Liver (tissue), 9 donors: Measurements from ENCODE around the gene COLEC12. TPM values are rescaled to one million over a fixed set of nuclear protein-coding genes. Genes with fewer than 3 reads are reported as not detected.

ENCODE experiments used
- DNase-seq: peaks from one replicate; pipeline ENCODE4 v3.0.0-alpha.2; 2017; ENCODE audit warnings: low spot score
- H3K27ac ChIP-seq, 2 donors: one replicate each; pipeline ENCODE4 v1.7.0; 2013; ENCODE audit warnings: inconsistent platforms in 2 of 2, low read length in 2 of 2, control low read depth in 1 of 2, low read depth in 1 of 2, mild to moderate bottlenecking in 1 of 2
- H3K27me3 ChIP-seq, 4 donors: one replicate each; pipeline versions ENCODE4 v1.6.1 to v1.7.0; 2013; ENCODE audit warnings: low read length in 3 of 4, inconsistent platforms in 1 of 4, mild to moderate bottlenecking in 1 of 4, moderate library complexity in 1 of 4; ENCODE audit not compliant: control insufficient read depth in 4 of 4, insufficient read depth in 4 of 4
- H3K36me3 ChIP-seq, 4 donors: one replicate each; pipeline versions ENCODE4 v1.6.1 to v1.7.0; 2013; ENCODE audit warnings: low read length in 3 of 4, mild to moderate bottlenecking in 3 of 4, low read depth in 1 of 4, moderate library complexity in 1 of 4; ENCODE audit not compliant: control insufficient read depth in 4 of 4, insufficient read depth in 3 of 4
- H3K4me1 ChIP-seq, 4 donors: one replicate each; pipeline versions ENCODE4 v1.6.1 to v1.7.0; 2013; ENCODE audit warnings: low read length in 3 of 4, mild to moderate bottlenecking in 3 of 4, moderate library complexity in 1 of 4; ENCODE audit not compliant: control insufficient read depth in 4 of 4, insufficient read depth in 4 of 4
- H3K4me3 ChIP-seq, 3 donors: one replicate each; pipeline versions ENCODE4 v1.6.1 to v1.7.0; 2013; ENCODE audit warnings: low read length in 3 of 3, control low read depth in 1 of 3, low read depth in 1 of 3, mild to moderate bottlenecking in 1 of 3
- H3K9ac ChIP-seq, 2 donors: one replicate each; pipeline ENCODE4 v1.7.0; 2013; ENCODE audit warnings: low read length in 2 of 2, mild to moderate bottlenecking in 2 of 2, moderate library complexity in 2 of 2, control low read depth in 1 of 2, low read depth in 1 of 2
- H3K9me3 ChIP-seq, 4 donors: one replicate each; pipeline versions ENCODE4 v1.6.1 to v1.7.0; 2013; ENCODE audit warnings: low read length in 3 of 4; ENCODE audit not compliant: control insufficient read depth in 4 of 4
- EGR1 ChIP-seq, 2 donors: IDR thresholded peaks; 2 replicates each; pipeline ENCODE4 v1.6.1; 2016 to 2018; ENCODE audit warnings: antibody characterized with exemption in 2 of 2, low read depth in 2 of 2
- FOXA1 ChIP-seq: IDR thresholded peaks from 2 replicates; pipeline ENCODE4 v1.6.1; 2016; ENCODE audit warnings: antibody characterized with exemption
- FOXA2 ChIP-seq: IDR thresholded peaks from 2 replicates; pipeline ENCODE4 v1.6.1; 2016; ENCODE audit warnings: antibody characterized with exemption
- HNF4A ChIP-seq, 2 donors: conservative IDR thresholded peaks; 2 replicates each; pipeline ENCODE4 v1.6.1; 2016; ENCODE audit warnings: antibody characterized with exemption in 2 of 2, mild to moderate bottlenecking in 2 of 2
- HNF4G ChIP-seq: IDR thresholded peaks from 2 replicates; pipeline ENCODE4 v1.6.1; 2016; ENCODE audit warnings: antibody characterized with exemption
- JUND ChIP-seq, 2 donors: IDR thresholded peaks; 2 replicates each; pipeline ENCODE4 v1.6.1; 2016; ENCODE audit warnings: antibody characterized with exemption in 2 of 2
- NR2F2 ChIP-seq: IDR thresholded peaks from 2 replicates; pipeline ENCODE4 v1.6.1; 2016; ENCODE audit warnings: antibody characterized with exemption
- RXRA ChIP-seq, 2 donors: IDR thresholded peaks; 2 replicates each; pipeline ENCODE4 v1.6.1; 2017 to 2018; ENCODE audit warnings: antibody characterized with exemption in 2 of 2, mild to moderate bottlenecking in 1 of 2
- SP1 ChIP-seq: IDR thresholded peaks from 2 replicates; pipeline ENCODE4 v1.6.1; 2018; ENCODE audit warnings: antibody characterized with exemption, mild to moderate bottlenecking
- YY1 ChIP-seq: IDR thresholded peaks from 2 replicates; pipeline ENCODE4 v1.6.1; 2016; ENCODE audit warnings: antibody characterized with exemption, mild to moderate bottlenecking
- WGBS: extraction: QIAGEN DNeasy Blood & Tissue Kit; methylation state at CpG from one replicate; pipeline ENCODE4 v1.1.7; 2013; 5-methylcytosine and 5-hydroxymethylcytosine counted together
- polyA plus RNA-seq, 2 donors: library from polyadenylated mRNA; stranded (reverse) in 1 of 2; unstranded in 1 of 2; fragments of 200-250 nt in 1 of 2; fragments of >200 nt in 1 of 2; fragmentation: Nextera tagmentation in 1 of 2; extraction: Ambion mirVana in 1 of 2; gene quantifications; one replicate each; pipeline versions ENCODE4 v1.2.1 to v1.2.3, GENCODE V29; 2013 to 2015
- total RNA-seq, 2 donors: library from RNA; depleted of rRNA; stranded (reverse); fragments of >200 nt; gene quantifications; one replicate each; pipeline ENCODE4 v1.2.3, GENCODE V29; 2014
- TF ChIP-seq, protein P1 (sequence below): IDR thresholded peaks from 2 replicates; pipeline ENCODE4 v1.6.1; 2016; ENCODE audit warnings: antibody characterized with exemption
- TF ChIP-seq, protein P2 (sequence below): fragments of 150-350 bp; IDR thresholded peaks from 2 replicates; pipeline ENCODE4 v1.5.1; 2017; ENCODE audit warnings: improper control_type of control experiment, low read depth, low read length; ENCODE audit not compliant: missing input control
- TF ChIP-seq, protein P3 (sequence below): IDR thresholded peaks from 2 replicates; pipeline ENCODE4 v1.6.1; 2016; ENCODE audit warnings: antibody characterized with exemption, mild to moderate bottlenecking
- TF ChIP-seq, protein P4 (sequence below): IDR thresholded peaks from 2 replicates; pipeline ENCODE4 v1.6.1; 2016; ENCODE audit warnings: antibody characterized with exemption
- donor health status: healthy.
- donor health status: healthy.
- donor health status: healthy.
- donor health status: healthy.
- donor health status: healthy.

Gene COLEC12
- total and polyA plus RNA-seq, 4 donors = 0.03 to 1.6 (median 0.28) TPM

DNA sequence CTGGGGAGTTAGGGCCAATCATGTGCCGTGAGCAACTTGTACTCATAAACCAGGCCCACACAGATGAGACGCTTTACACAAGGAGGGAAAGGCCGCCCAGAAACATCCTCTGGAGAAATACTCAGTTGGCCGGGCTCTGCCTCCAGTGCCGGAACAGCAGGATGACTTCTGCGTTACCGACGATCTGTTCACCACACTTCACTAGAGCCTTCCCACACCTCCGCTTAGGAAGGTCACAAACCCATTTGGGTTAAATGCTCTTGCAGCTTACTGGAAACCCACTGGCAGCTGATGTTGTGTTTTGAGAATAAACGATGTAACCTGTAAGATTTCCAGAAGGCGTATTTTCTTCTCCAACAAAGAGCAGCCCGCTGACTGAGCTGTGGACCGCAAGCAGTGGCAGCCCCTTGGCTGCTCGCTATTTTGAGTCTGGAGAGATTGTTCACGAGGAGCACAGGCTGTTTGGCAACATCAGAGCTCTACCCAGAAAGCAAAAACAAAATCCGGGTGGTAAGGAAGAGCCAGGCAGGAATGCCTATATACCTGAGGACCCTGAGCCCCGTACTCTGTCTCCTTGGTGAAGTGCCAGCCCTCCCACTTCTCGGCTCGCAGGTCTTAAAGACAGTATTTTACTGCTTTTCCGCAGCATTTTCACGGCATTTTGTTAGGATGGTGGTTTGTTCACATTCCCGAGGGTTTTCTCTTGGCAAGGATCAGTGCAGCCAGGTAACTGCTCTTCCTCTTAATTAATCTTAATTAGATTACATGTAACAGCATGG lies 44.0 kb downstream of the COLEC12 start:
- H3K9ac ChIP-seq = no peak overlapping the region
- no peaks in the 10 kb centered on the region for H3K36me3 ChIP-seq
- 84% methylated on average over 22 of the region's 22 CpGs for WGBS
- DNase-seq = no peak
- no peak overlapping the region for H3K27ac ChIP-seq
- H3K9me3 ChIP-seq = peaks cover 0 to 2% (median 0%) of the 10 kb centered on the region in 4 donors
- H3K4me1 ChIP-seq = no peaks in the 10 kb centered on the region
- H3K4me3 ChIP-seq = no peak overlapping the region
- TF ChIP-seq, protein P1, sequence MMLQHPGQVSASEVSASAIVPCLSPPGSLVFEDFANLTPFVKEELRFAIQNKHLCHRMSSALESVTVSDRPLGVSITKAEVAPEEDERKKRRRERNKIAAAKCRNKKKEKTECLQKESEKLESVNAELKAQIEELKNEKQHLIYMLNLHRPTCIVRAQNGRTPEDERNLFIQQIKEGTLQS = no peak
- TF ChIP-seq NR2F2 (no peak), HNF4A (conservative IDR thresholded peaks at IDR 0.05) (no peak), FOXA2 (no peak), FOXA1 (no peak)
- no peaks in the 10 kb centered on the region for H3K27me3 ChIP-seq

DNA sequence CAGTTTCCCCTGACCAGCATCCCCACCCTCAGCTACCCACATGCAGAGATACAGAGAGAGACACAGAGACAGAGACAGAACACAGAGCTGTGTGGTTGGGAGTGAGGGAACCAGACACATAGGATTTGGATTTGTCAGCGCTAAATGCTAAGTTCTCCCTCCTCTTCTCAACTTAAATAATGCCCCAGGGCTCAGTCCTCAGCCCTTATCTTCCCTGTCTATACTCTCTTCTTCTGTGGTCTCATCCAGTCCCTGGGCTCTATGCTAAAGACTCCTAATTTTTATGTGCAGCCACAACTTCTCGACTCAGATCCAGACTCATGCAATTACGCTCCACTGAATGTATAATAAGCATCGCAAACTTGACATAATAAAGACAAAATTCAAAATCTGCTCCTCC lies 47.1 kb downstream of the COLEC12 start:
- Histone ChIP-seq H3K27me3 (no peaks in the 10 kb centered on the region), H3K27ac (no peak overlapping the region), H3K9me3 (peaks cover 1 to 9% (median 4%) of the 10 kb centered on the region in 4 donors), H3K36me3 (no peaks in the 10 kb centered on the region), H3K4me3 (no peak overlapping the region), H3K4me1 (no peaks in the 10 kb centered on the region), H3K9ac (no peak overlapping the region)
- no peak for DNase-seq
- TF ChIP-seq, protein P2, sequence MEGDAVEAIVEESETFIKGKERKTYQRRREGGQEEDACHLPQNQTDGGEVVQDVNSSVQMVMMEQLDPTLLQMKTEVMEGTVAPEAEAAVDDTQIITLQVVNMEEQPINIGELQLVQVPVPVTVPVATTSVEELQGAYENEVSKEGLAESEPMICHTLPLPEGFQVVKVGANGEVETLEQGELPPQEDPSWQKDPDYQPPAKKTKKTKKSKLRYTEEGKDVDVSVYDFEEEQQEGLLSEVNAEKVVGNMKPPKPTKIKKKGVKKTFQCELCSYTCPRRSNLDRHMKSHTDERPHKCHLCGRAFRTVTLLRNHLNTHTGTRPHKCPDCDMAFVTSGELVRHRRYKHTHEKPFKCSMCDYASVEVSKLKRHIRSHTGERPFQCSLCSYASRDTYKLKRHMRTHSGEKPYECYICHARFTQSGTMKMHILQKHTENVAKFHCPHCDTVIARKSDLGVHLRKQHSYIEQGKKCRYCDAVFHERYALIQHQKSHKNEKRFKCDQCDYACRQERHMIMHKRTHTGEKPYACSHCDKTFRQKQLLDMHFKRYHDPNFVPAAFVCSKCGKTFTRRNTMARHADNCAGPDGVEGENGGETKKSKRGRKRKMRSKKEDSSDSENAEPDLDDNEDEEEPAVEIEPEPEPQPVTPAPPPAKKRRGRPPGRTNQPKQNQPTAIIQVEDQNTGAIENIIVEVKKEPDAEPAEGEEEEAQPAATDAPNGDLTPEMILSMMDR = no peak
- TF ChIP-seq SP1 (no peak), JUND (IDR thresholded peaks at IDR 0.05) (no peak), FOXA2 (no peak), EGR1 (IDR thresholded peaks at IDR 0.05; ENCODE audit: low read depth in 2 of 2) (no peak), RXRA (IDR thresholded peaks at IDR 0.05) (no peak), NR2F2 (no peak), HNF4A (conservative IDR thresholded peaks at IDR 0.05) (no peak), HNF4G (no peak), YY1 (no peak)
- TF ChIP-seq, protein P3, sequence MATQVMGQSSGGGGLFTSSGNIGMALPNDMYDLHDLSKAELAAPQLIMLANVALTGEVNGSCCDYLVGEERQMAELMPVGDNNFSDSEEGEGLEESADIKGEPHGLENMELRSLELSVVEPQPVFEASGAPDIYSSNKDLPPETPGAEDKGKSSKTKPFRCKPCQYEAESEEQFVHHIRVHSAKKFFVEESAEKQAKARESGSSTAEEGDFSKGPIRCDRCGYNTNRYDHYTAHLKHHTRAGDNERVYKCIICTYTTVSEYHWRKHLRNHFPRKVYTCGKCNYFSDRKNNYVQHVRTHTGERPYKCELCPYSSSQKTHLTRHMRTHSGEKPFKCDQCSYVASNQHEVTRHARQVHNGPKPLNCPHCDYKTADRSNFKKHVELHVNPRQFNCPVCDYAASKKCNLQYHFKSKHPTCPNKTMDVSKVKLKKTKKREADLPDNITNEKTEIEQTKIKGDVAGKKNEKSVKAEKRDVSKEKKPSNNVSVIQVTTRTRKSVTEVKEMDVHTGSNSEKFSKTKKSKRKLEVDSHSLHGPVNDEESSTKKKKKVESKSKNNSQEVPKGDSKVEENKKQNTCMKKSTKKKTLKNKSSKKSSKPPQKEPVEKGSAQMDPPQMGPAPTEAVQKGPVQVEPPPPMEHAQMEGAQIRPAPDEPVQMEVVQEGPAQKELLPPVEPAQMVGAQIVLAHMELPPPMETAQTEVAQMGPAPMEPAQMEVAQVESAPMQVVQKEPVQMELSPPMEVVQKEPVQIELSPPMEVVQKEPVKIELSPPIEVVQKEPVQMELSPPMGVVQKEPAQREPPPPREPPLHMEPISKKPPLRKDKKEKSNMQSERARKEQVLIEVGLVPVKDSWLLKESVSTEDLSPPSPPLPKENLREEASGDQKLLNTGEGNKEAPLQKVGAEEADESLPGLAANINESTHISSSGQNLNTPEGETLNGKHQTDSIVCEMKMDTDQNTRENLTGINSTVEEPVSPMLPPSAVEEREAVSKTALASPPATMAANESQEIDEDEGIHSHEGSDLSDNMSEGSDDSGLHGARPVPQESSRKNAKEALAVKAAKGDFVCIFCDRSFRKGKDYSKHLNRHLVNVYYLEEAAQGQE = no peak
- TF ChIP-seq, protein P4, sequence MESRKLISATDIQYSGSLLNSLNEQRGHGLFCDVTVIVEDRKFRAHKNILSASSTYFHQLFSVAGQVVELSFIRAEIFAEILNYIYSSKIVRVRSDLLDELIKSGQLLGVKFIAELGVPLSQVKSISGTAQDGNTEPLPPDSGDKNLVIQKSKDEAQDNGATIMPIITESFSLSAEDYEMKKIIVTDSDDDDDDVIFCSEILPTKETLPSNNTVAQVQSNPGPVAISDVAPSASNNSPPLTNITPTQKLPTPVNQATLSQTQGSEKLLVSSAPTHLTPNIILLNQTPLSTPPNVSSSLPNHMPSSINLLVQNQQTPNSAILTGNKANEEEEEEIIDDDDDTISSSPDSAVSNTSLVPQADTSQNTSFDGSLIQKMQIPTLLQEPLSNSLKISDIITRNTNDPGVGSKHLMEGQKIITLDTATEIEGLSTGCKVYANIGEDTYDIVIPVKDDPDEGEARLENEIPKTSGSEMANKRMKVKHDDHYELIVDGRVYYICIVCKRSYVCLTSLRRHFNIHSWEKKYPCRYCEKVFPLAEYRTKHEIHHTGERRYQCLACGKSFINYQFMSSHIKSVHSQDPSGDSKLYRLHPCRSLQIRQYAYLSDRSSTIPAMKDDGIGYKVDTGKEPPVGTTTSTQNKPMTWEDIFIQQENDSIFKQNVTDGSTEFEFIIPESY = no peak
- TF ChIP-seq, protein P1 = no peak
- WGBS = 89% methylated on average over 4 of the region's 4 CpGs
